SK-N-SH treated with all-trans-retinoic acid at 6 μM for 48 hours (cell line): Measurements from ENCODE around the gene PIM2.

ENCODE experiments used
- ATAC-seq: fragments of 200-7000 bp; cut with Tn5 transposase; 3 replicates; pipeline ENCODE4 v1.9.1; 2020; ENCODE audit warnings: mild to moderate bottlenecking, moderate library complexity
- ARNTL ChIP-seq: fragments of 450-650 bp; formaldehyde crosslinking; IDR thresholded peaks from 2 replicates; pipeline ENCODE4 v1.5.0; 2020; ENCODE audit warnings: low read depth, mild to moderate bottlenecking, moderate library complexity, borderline replicate concordance
- BACH2 ChIP-seq: fragments of 250-450 bp; sonication (Bioruptor Pico); IDR thresholded peaks from 2 replicates; pipeline ENCODE4 v1.9.0; 2021; ENCODE audit warnings: mild to moderate bottlenecking, borderline replicate concordance
- CSDC2 ChIP-seq: fragments of 250-450 bp; sonication (Bioruptor Pico); IDR thresholded peaks from 2 replicates; pipeline ENCODE4 v1.5.0; 2020; ENCODE audit warnings: mild to moderate bottlenecking, moderate library complexity
- CSRNP3 ChIP-seq: fragments of 250-450 bp; sonication (Bioruptor Pico); IDR thresholded peaks from 2 replicates; pipeline ENCODE4 v1.5.1; 2021; ENCODE audit warnings: mild to moderate bottlenecking, moderate library complexity
- ESRRG ChIP-seq: fragments of 250-450 bp; sonication (Bioruptor Pico); IDR thresholded peaks from 2 replicates; pipeline ENCODE4 v1.6.1; 2021; ENCODE audit warnings: mild to moderate bottlenecking
- GLIS3 ChIP-seq: fragments of 250-450 bp; sonication (Bioruptor Pico); IDR thresholded peaks from 2 replicates; pipeline ENCODE4 v1.5.0; 2020; ENCODE audit warnings: mild to moderate bottlenecking, moderate library complexity
- ISL1 ChIP-seq: fragments of 250-450 bp; sonication (Bioruptor Pico); IDR thresholded peaks from 2 replicates; pipeline ENCODE4 v2.1.2; 2022; ENCODE audit warnings: mild to moderate bottlenecking, moderate library complexity
- OSR1 ChIP-seq: fragments of 250-450 bp; sonication (Bioruptor Pico); IDR thresholded peaks from 2 replicates; pipeline ENCODE4 v1.8.0; 2022; ENCODE audit warnings: moderate library complexity, mild to moderate bottlenecking, inconsistent platforms
- PPARA ChIP-seq: fragments of 250-450 bp; sonication (Bioruptor Pico); IDR thresholded peaks from 2 replicates; pipeline ENCODE4 v1.5.0; 2020; ENCODE audit warnings: mild to moderate bottlenecking, borderline replicate concordance
- RARB ChIP-seq: fragments of 250-450 bp; sonication (Bioruptor Pico); IDR thresholded peaks from 2 replicates; pipeline ENCODE4 v1.8.0; 2021; ENCODE audit warnings: mild to moderate bottlenecking, moderate library complexity
- TCF4 ChIP-seq: fragments of 250-450 bp; sonication (Bioruptor Pico); IDR thresholded peaks from 2 replicates; pipeline ENCODE4 v1.8.0; 2021; ENCODE audit warnings: mild to moderate bottlenecking, moderate library complexity, borderline replicate concordance
- TOX ChIP-seq: fragments of 250-450 bp; sonication (Bioruptor Pico); IDR thresholded peaks from 2 replicates; pipeline ENCODE4 v1.8.0; 2021; ENCODE audit warnings: mild to moderate bottlenecking, moderate library complexity, borderline replicate concordance
- ZC3H10 ChIP-seq: fragments of 250-450 bp; sonication (Bioruptor Pico); IDR thresholded peaks from 2 replicates; pipeline ENCODE4 v1.5.1; 2021; ENCODE audit warnings: mild to moderate bottlenecking, moderate library complexity
- ZFP3 ChIP-seq: fragments of 250-450 bp; sonication (Bioruptor Pico); IDR thresholded peaks from 2 replicates; pipeline ENCODE4 v1.5.0; 2020; ENCODE audit warnings: mild to moderate bottlenecking, moderate library complexity
- ZFP30 ChIP-seq: fragments of 450-650 bp; formaldehyde crosslinking; IDR thresholded peaks from 2 replicates; pipeline ENCODE4 v1.5.0; 2022; ENCODE audit warnings: mild to moderate bottlenecking, moderate library complexity
- ZNF565 ChIP-seq: fragments of 450-650 bp; formaldehyde crosslinking; conservative IDR thresholded peaks from 2 replicates; pipeline ENCODE4 v1.5.0; 2020; ENCODE audit warnings: low read depth, mild to moderate bottlenecking, moderate library complexity
- ZNF70 ChIP-seq: fragments of 450-650 bp; formaldehyde crosslinking; IDR thresholded peaks from 2 replicates; pipeline ENCODE4 v1.5.0; 2020; ENCODE audit warnings: mild to moderate bottlenecking, moderate library complexity
- ZNF8 ChIP-seq: fragments of 450-650 bp; formaldehyde crosslinking; IDR thresholded peaks from 2 replicates; pipeline ENCODE4 v1.5.0; 2020; ENCODE audit warnings: mild to moderate bottlenecking, moderate library complexity
- TF ChIP-seq, protein P1 (sequence below): fragments of 250-450 bp; sonication (Bioruptor Pico); IDR thresholded peaks from 2 replicates; pipeline ENCODE4 v1.5.1; 2020; ENCODE audit warnings: low read depth, mild to moderate bottlenecking, moderate library complexity
- TF ChIP-seq, protein P2 (sequence below): fragments of 250-450 bp; sonication (Bioruptor Pico); IDR thresholded peaks from 2 replicates; pipeline ENCODE4 v1.8.0; 2021; ENCODE audit warnings: low read depth, mild to moderate bottlenecking, moderate library complexity, borderline replicate concordance
- TF ChIP-seq, protein P3 (sequence below): fragments of 250-450 bp; sonication (Bioruptor Pico); IDR thresholded peaks from 2 replicates; pipeline ENCODE4 v1.8.0; 2020; ENCODE audit warnings: mild to moderate bottlenecking, moderate library complexity, borderline replicate concordance
- TF ChIP-seq, protein P4 (sequence below): fragments of 250-450 bp; sonication (Bioruptor Pico); IDR thresholded peaks from 2 replicates; pipeline ENCODE4 v1.5.0; 2020; ENCODE audit warnings: mild to moderate bottlenecking, moderate library complexity

Gene PIM2

DNA sequence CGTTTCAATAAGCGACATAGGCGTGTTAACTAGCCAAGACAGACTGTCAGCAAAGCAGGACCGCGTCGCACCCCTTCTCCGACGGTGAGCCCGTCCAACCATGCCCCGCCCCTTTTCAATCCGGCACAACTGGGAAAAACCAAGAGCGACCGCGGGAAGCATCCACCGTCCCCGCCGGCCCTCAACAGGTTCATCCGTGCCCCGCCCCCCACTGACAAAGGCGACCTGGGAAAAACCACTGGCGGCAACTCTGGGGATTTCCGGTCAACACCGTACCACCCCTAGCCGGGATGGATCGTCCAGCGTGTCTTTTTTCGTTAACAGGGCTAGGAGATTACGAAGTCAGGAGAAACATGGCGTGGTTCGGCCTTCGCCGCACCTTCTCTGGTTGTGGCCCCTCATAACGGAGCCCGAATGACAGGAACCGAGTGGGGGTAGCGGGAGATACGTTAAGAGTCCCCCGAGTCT is 21.6 kb downstream of the PIM2 start (continued):
- no peak for TF ChIP-seq ZC3H10

DNA sequence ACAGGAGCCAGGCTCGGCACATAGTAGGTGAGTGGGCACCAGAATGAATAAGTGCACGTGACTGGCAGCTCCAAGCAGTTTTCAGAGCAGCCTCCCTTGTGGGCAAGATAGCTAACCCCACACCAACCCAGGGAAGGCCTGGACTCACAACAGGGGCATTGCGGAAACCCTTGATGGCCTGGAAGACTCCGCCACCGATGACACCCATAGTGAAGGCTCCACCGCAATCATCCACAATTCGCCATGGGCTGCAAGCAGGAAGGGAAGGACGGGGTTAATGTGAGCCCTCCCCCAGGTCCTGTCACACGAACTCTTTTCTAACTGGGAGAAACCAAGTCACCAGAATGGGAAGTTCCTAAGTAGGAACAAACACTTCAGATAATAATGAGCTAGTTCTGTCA is 22.2 kb downstream of the PIM2 start:
- ATAC-seq: no peak
- TF ChIP-seq ZNF565 (CRISPR knock-in tag) (no peak), CSRNP3 (CRISPR knock-in tag) (no peak), ZNF8 (CRISPR knock-in tag) (no peak), ESRRG (CRISPR knock-in tag) (no peak), ZNF70 (CRISPR knock-in tag) (no peak), PPARA (no peak), ARNTL (CRISPR knock-in tag) (no peak), CSDC2 (no peak), ZFP30 (no peak), ISL1 (CRISPR knock-in tag) (no peak), TOX (CRISPR knock-in tag) (no peak), BACH2 (no peak), ZFP3 (CRISPR knock-in tag) (no peak)
- TF ChIP-seq, protein P1, sequence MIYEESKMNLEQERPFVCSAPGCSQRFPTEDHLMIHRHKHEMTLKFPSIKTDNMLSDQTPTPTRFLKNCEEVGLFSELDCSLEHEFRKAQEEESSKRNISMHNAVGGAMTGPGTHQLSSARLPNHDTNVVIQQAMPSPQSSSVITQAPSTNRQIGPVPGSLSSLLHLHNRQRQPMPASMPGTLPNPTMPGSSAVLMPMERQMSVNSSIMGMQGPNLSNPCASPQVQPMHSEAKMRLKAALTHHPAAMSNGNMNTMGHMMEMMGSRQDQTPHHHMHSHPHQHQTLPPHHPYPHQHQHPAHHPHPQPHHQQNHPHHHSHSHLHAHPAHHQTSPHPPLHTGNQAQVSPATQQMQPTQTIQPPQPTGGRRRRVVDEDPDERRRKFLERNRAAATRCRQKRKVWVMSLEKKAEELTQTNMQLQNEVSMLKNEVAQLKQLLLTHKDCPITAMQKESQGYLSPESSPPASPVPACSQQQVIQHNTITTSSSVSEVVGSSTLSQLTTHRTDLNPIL: no peak
- TF ChIP-seq, all 23 proteins: peak for 0

DNA sequence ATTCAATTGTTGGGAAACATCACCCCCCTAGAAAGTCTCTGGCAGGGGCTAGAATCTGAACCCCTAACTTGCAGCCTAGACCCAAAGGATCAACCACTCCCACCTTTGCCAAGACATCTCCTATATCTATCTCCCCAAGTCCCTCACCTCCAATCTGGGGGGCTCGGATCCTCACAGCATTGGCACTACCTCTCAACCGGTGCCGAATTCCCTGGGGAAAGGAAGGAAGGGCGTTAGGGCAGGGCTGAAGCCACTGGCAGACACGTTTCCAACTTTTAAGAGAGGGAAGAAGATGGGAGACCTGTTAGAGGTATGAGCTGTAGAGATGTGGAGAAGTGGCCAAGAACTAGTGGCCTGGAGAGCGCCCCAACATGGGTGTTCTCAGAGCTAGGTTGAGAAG is 23.9 kb downstream of the PIM2 start:
- ATAC-seq: no peak

GRCh38 chrX:48893556-48894348 is 25.1 kb downstream of the PIM2 start:
- ATAC-seq: no peak
- TF ChIP-seq, protein P1: no peak
- no peak for TF ChIP-seq ISL1 (CRISPR knock-in tag)
- TF ChIP-seq ZNF565 (CRISPR knock-in tag): no peak
- TF ChIP-seq, protein P2, sequence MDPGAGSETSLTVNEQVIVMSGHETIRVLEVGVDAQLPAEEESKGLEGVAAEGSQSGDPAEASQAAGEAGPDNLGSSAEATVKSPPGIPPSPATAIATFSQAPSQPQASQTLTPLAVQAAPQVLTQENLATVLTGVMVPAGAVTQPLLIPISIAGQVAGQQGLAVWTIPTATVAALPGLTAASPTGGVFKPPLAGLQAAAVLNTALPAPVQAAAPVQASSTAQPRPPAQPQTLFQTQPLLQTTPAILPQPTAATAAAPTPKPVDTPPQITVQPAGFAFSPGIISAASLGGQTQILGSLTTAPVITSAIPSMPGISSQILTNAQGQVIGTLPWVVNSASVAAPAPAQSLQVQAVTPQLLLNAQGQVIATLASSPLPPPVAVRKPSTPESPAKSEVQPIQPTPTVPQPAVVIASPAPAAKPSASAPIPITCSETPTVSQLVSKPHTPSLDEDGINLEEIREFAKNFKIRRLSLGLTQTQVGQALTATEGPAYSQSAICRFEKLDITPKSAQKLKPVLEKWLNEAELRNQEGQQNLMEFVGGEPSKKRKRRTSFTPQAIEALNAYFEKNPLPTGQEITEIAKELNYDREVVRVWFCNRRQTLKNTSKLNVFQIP (CRISPR knock-in tag): no peak
- TF ChIP-seq ZNF8 (CRISPR knock-in tag): no peak
- TF ChIP-seq ESRRG (CRISPR knock-in tag): no peak
- TF ChIP-seq PPARA: no peak
- TF ChIP-seq RARB (CRISPR knock-in tag): no peak
- no peak for TF ChIP-seq GLIS3 (CRISPR knock-in tag)
- no peak for TF ChIP-seq TOX (CRISPR knock-in tag)
- TF ChIP-seq, protein P3, sequence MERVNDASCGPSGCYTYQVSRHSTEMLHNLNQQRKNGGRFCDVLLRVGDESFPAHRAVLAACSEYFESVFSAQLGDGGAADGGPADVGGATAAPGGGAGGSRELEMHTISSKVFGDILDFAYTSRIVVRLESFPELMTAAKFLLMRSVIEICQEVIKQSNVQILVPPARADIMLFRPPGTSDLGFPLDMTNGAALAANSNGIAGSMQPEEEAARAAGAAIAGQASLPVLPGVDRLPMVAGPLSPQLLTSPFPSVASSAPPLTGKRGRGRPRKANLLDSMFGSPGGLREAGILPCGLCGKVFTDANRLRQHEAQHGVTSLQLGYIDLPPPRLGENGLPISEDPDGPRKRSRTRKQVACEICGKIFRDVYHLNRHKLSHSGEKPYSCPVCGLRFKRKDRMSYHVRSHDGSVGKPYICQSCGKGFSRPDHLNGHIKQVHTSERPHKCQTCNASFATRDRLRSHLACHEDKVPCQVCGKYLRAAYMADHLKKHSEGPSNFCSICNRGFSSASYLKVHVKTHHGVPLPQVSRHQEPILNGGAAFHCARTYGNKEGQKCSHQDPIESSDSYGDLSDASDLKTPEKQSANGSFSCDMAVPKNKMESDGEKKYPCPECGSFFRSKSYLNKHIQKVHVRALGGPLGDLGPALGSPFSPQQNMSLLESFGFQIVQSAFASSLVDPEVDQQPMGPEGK: no peak
- no peak for TF ChIP-seq ZFP30

More for the DNA sequence above, 23.9 kb downstream of the PIM2 start:
- TF ChIP-seq TCF4 (CRISPR knock-in tag) (no peak), OSR1 (CRISPR knock-in tag) (no peak), ISL1 (CRISPR knock-in tag) (no peak), ZNF70 (CRISPR knock-in tag) (no peak), ZNF8 (CRISPR knock-in tag) (no peak), ZFP3 (CRISPR knock-in tag) (no peak), TOX (CRISPR knock-in tag) (no peak), ZNF565 (CRISPR knock-in tag) (no peak)
- TF ChIP-seq, protein P1: no peak
- TF ChIP-seq, protein P4, sequence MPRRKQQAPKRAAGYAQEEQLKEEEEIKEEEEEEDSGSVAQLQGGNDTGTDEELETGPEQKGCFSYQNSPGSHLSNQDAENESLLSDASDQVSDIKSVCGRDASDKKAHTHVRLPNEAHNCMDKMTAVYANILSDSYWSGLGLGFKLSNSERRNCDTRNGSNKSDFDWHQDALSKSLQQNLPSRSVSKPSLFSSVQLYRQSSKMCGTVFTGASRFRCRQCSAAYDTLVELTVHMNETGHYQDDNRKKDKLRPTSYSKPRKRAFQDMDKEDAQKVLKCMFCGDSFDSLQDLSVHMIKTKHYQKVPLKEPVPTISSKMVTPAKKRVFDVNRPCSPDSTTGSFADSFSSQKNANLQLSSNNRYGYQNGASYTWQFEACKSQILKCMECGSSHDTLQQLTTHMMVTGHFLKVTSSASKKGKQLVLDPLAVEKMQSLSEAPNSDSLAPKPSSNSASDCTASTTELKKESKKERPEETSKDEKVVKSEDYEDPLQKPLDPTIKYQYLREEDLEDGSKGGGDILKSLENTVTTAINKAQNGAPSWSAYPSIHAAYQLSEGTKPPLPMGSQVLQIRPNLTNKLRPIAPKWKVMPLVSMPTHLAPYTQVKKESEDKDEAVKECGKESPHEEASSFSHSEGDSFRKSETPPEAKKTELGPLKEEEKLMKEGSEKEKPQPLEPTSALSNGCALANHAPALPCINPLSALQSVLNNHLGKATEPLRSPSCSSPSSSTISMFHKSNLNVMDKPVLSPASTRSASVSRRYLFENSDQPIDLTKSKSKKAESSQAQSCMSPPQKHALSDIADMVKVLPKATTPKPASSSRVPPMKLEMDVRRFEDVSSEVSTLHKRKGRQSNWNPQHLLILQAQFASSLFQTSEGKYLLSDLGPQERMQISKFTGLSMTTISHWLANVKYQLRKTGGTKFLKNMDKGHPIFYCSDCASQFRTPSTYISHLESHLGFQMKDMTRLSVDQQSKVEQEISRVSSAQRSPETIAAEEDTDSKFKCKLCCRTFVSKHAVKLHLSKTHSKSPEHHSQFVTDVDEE: no peak
